AG10803 (cell line): ENCODE data around the gene OR8S1.
"Not testable (repeated sequence)": the region's sequence is repeated elsewhere in the genome, so short reads cannot be mapped to it uniquely, and the experiment has no call there.

Source experiments
- DNase-seq: peaks from one replicate; pipeline ENCODE4 v3.0.0; 2010; ENCODE audit warnings: low read depth
- H3K4me3 ChIP-seq: 2 replicates; pipeline ENCODE4 v1.5.1; 2011; ENCODE audit warnings: mild to moderate bottlenecking, low read length, control low read depth
- CTCF ChIP-seq: conservative IDR thresholded peaks from 2 replicates; pipeline ENCODE4 v1.5.1; 2011; ENCODE audit warnings: mild to moderate bottlenecking, low read length, control low read depth, inconsistent platforms

OR8S1 gene

GRCh38 chr12:48525332-48525731, at the start of gene OR8S1:
TSS of gene OR8S1 (plus strand) at chr12:48525632. CDS start at chr12:48525632, 0 bp downstream.
- H3K4me3 ChIP-seq, result no peak within 1 kb of the TSS
- no peak for TF ChIP-seq CTCF
- no peak for DNase-seq

- no peak for TF ChIP-seq CTCF
- DNase-seq, result no peak
Measured at GRCh38 chr12:48482198-48482597, 43.2 kb upstream of the OR8S1 start, which contains the start of gene C12orf54. TSS of gene C12orf54 (plus strand) at chr12:48482498. CDS start at chr12:48483297, 799 bp downstream.

GRCh38 chr12:48482930-48483329, 42.5 kb upstream of the OR8S1 start:
- TF ChIP-seq CTCF, result no peak
- no peak for DNase-seq
- no peak overlapping the region for H3K4me3 ChIP-seq

More at GRCh38 chr12:48482198-48482597, 43.2 kb upstream of the OR8S1 start, which contains the start of gene C12orf54:
- no peak within 1 kb of the TSS for H3K4me3 ChIP-seq

GRCh38 chr12:48486261-48486660, 39.2 kb upstream of the OR8S1 start:
- DNase-seq, result no peak
- no peak overlapping the region for H3K4me3 ChIP-seq
- TF ChIP-seq CTCF, result no peak

- DNase-seq, result no peak
- TF ChIP-seq CTCF, result no peak
Measured at GRCh38 chr12:48486679-48487078, 38.8 kb upstream of the OR8S1 start.

GRCh38 chr12:48489012-48489411, 36.4 kb upstream of the OR8S1 start:
- TF ChIP-seq CTCF, result no peak
- H3K4me3 ChIP-seq, result no peak overlapping the region
- DNase-seq, result peak; percentile 5

More at GRCh38 chr12:48486679-48487078, 38.8 kb upstream of the OR8S1 start:
- no peak overlapping the region for H3K4me3 ChIP-seq

- not testable (repeated sequence) for DNase-seq, H3K4me3 ChIP-seq
Measured at GRCh38 chr12:48489456-48489855, 36.0 kb upstream of the OR8S1 start.

GRCh38 chr12:48500281-48500680, 25.2 kb upstream of the OR8S1 start:
- not testable (repeated sequence) for H3K4me3 ChIP-seq, DNase-seq

GRCh38 chr12:48506836-48507235, 18.6 kb upstream of the OR8S1 start:
- H3K4me3 ChIP-seq, DNase-seq: not testable (repeated sequence)
